Activated naive CD8-positive, alpha-beta T cell treated with anti-CD3 and anti-CD28 coated beads, Interleukin-2, amount 50 U/mL, for 16 hours (primary cell): ENCODE measurements around the gene ACOT7.

Experiments used
- DNase-seq: peaks from one replicate; pipeline ENCODE4 v3.0.0-alpha.2; 2020; ENCODE audit warnings: low read depth, low spot score

Gene ACOT7

GRCh38 chr1:6343506-6344405 is 49.8 kb downstream of the ACOT7 start:
- DNase-seq, result no peak

GRCh38 chr1:6342056-6342455 is 51.5 kb downstream of the ACOT7 start:
- DNase-seq, result no peak

GRCh38 chr1:6338695-6339094 is 54.9 kb downstream of the ACOT7 start:
- no peak for DNase-seq

GRCh38 chr1:6336776-6337622 is 56.6 kb downstream of the ACOT7 start:
- DNase-seq, result no peak

- no peak for DNase-seq
Measured at GRCh38 chr1:6334261-6334993, 59.1 kb downstream of the ACOT7 start.

GRCh38 chr1:6332821-6333220 is 60.7 kb downstream of the ACOT7 start:
- no peak for DNase-seq

GRCh38 chr1:6331543-6332273 is 61.9 kb downstream of the ACOT7 start:
- DNase-seq, result no peak

GRCh38 chr1:6330410-6330911 is 63.1 kb downstream of the ACOT7 start:
- DNase-seq, result no peak

- no peak for DNase-seq
Measured at GRCh38 chr1:6329851-6330250, 63.7 kb downstream of the ACOT7 start.

- DNase-seq, result no peak
Measured at GRCh38 chr1:6329396-6329795, 64.2 kb downstream of the ACOT7 start.

GRCh38 chr1:6328696-6329095 is 64.9 kb downstream of the ACOT7 start:
- no peak for DNase-seq

GRCh38 chr1:6328091-6328490 is 65.5 kb downstream of the ACOT7 start:
- DNase-seq, result no peak

- no peak for DNase-seq
Measured at GRCh38 chr1:6325482-6325881, 68.1 kb downstream of the ACOT7 start.

GRCh38 chr1:6322161-6322560 is 71.4 kb downstream of the ACOT7 start:
- no peak for DNase-seq

GRCh38 chr1:6321205-6321604 is 72.4 kb downstream of the ACOT7 start:
- DNase-seq, result no peak

- no peak for DNase-seq
Measured at GRCh38 chr1:6317098-6317760, 76.3 kb downstream of the ACOT7 start.

- DNase-seq, result no peak
Measured at GRCh38 chr1:6316240-6317097, 77.1 kb downstream of the ACOT7 start.

- no peak for DNase-seq
Measured at GRCh38 chr1:6314503-6314902, 79.1 kb downstream of the ACOT7 start.

- DNase-seq, result no peak
Measured at GRCh38 chr1:6313393-6314200, 80.0 kb downstream of the ACOT7 start.
